ENCODE measurements around the gene LTK. TPM values are rescaled to one million over a fixed set of nuclear protein-coding genes. Genes with fewer than 3 reads are reported as not detected.
"Not testable (repeated sequence)": the region's sequence is repeated elsewhere in the genome, so short reads cannot be mapped to it uniquely, and the experiment has no call there.

Gene LTK
- total RNA-seq, 3 donors from 2014 or later (not counting 1 experiment from before 2014, with no cell fraction given), result 0.56 to 4.9 (median 1.7) TPM

DNA sequence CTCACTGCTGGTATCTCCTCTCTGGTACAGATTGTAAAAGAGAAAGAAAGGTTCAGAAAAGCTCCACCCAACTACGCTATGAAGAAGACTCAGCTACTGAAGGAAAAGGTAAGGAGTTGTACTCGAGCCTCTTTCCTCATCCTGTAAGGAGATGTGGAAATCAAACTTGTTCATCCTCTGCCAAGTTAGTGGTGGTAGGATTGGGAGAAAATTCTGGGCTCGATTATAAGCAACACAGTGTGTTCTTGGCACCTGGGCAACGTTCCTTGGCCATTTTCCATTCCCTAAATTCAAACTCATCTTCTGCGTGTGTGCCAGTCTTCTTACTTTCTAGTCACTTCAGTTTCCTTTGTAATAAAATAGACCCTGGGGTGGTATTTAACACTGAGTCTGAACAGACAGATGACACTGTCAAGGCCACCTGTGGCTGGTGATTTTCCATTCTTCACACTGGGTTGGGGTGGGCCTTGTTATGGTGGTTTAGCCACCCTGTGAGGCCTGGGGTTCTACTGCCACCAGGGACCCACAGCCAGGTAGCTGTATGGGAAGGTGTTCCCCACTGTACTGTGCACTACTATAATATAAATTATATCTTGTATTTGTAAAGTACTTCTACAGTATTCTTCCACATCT is 37.1 kb downstream of the LTK start:
- H3K4me1 Mint-ChIP-seq, result no peaks in the 10 kb centered on the region
- ATAC-seq (no peak), DNase-seq (no peak)
- Histone ChIP-seq H3K27me3 (ENCODE audit: control insufficient read depth, insufficient read depth, low read length) (no peaks in the 10 kb centered on the region), H3K4me1 (ENCODE audit: control insufficient read depth, insufficient read depth, low read length) (no peaks in the 10 kb centered on the region), H3K4me3 (ENCODE audit: low read length) (no peak overlapping the region), H3K9me3 (ENCODE audit: control insufficient read depth, insufficient read depth, low read length) (no peaks in the 10 kb centered on the region), H3K36me3 (ENCODE audit: control insufficient read depth, insufficient read depth, low read length) (peaks cover 74% of the 10 kb centered on the region), H3K27ac (ENCODE audit: low read length) (no peak overlapping the region)
- no peaks in the 10 kb centered on the region for H3K9me3 Mint-ChIP-seq
- TF ChIP-seq, protein P1, sequence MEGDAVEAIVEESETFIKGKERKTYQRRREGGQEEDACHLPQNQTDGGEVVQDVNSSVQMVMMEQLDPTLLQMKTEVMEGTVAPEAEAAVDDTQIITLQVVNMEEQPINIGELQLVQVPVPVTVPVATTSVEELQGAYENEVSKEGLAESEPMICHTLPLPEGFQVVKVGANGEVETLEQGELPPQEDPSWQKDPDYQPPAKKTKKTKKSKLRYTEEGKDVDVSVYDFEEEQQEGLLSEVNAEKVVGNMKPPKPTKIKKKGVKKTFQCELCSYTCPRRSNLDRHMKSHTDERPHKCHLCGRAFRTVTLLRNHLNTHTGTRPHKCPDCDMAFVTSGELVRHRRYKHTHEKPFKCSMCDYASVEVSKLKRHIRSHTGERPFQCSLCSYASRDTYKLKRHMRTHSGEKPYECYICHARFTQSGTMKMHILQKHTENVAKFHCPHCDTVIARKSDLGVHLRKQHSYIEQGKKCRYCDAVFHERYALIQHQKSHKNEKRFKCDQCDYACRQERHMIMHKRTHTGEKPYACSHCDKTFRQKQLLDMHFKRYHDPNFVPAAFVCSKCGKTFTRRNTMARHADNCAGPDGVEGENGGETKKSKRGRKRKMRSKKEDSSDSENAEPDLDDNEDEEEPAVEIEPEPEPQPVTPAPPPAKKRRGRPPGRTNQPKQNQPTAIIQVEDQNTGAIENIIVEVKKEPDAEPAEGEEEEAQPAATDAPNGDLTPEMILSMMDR (IDR thresholded peaks at IDR 0.05), result no peak
- no peak overlapping the region for H3K27ac Mint-ChIP-seq
- 90% methylated on average over 4 of the region's 5 CpGs for WGBS (ENCODE audit: insufficient coverage)
- intact Hi-C loops (cut with micrococcal nuclease), result no loop called here
- no peak overlapping the region for H3K4me3 Mint-ChIP-seq
- H3K36me3 Mint-ChIP-seq, result peaks cover 34% of the 10 kb centered on the region
- H3K27me3 Mint-ChIP-seq (ENCODE audit: low read depth in 2 of 2), result no peaks in the 10 kb centered on the region

DNA sequence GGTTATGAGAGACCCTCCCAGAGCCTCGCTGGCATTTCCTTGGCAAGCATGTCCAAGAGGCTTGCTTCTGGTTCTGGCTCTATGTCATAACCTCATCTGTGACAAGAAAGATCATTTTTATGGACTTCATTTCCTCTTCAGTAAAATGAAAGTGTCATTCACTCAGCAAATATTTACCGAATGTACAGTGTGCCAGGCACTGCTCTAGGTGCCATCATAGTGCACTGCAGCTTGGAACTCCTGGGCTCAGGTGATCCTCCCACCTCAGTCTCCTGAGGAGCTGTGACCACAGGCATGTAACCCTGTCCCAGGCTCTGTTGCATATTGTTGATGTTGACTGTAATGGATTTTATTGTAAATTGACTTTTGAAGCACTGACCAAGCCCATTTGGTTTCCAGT is 38.7 kb downstream of the LTK start:
- Histone ChIP-seq H3K4me1 (ENCODE audit: control insufficient read depth, insufficient read depth, low read length) (no peaks in the 10 kb centered on the region), H3K4me3 (ENCODE audit: low read length) (no peak overlapping the region), H3K9me3 (ENCODE audit: control insufficient read depth, insufficient read depth, low read length) (no peaks in the 10 kb centered on the region), H3K27ac (ENCODE audit: low read length) (no peak overlapping the region), H3K27me3 (ENCODE audit: control insufficient read depth, insufficient read depth, low read length) (no peaks in the 10 kb centered on the region), H3K36me3 (ENCODE audit: control insufficient read depth, insufficient read depth, low read length) (peaks cover 73% of the 10 kb centered on the region)
- WGBS (ENCODE audit: insufficient coverage), result 56% methylated on average over 2 of the region's 2 CpGs
- DNase-seq, result no peak
- H3K27me3 Mint-ChIP-seq (ENCODE audit: low read depth in 2 of 2), result no peaks in the 10 kb centered on the region
- H3K4me3 Mint-ChIP-seq, result no peak overlapping the region
- intact Hi-C loops (cut with micrococcal nuclease), result no loop called here
- H3K9me3 Mint-ChIP-seq, result no peaks in the 10 kb centered on the region
- peaks cover 23% of the 10 kb centered on the region for H3K36me3 Mint-ChIP-seq
- no peaks in the 10 kb centered on the region for H3K4me1 Mint-ChIP-seq
- TF ChIP-seq, protein P1 (IDR thresholded peaks at IDR 0.05), result no peak
- ATAC-seq, result no peak
- H3K27ac Mint-ChIP-seq, result no peak overlapping the region

DNA sequence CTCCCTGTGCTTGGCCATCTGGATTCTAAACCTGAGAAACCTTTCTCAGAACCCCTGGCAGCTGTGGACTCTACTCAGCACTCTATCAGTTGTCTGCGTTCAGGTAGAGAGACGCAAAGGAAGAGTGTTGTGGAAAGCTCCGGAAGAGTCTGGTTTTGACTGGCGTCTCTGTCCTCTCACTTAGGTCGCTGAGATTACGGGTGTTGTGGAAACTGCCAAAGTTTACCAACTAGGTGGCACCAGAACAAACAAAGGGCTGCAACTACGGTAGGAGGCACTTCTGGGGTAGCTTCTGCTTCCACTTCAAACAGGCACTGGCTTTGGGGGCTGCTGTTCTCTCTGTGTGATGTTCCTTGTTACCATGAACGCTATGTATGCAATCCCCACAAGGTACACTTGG is 39.2 kb downstream of the LTK start:
- Mint-ChIP-seq H3K27ac (no peak overlapping the region), H3K4me1 (no peaks in the 10 kb centered on the region), H3K36me3 (peaks cover 23% of the 10 kb centered on the region), H3K4me3 (no peak overlapping the region), H3K9me3 (no peaks in the 10 kb centered on the region), H3K27me3 (ENCODE audit: low read depth in 2 of 2) (no peaks in the 10 kb centered on the region)
- DNase-seq (no peak), ATAC-seq (no peak)
- Histone ChIP-seq H3K27me3 (ENCODE audit: control insufficient read depth, insufficient read depth, low read length) (no peaks in the 10 kb centered on the region), H3K4me1 (ENCODE audit: control insufficient read depth, insufficient read depth, low read length) (no peaks in the 10 kb centered on the region), H3K4me3 (ENCODE audit: low read length) (no peak overlapping the region), H3K27ac (ENCODE audit: low read length) (no peak overlapping the region), H3K9me3 (ENCODE audit: control insufficient read depth, insufficient read depth, low read length) (no peaks in the 10 kb centered on the region), H3K36me3 (ENCODE audit: control insufficient read depth, insufficient read depth, low read length) (peaks cover 73% of the 10 kb centered on the region)
- WGBS (ENCODE audit: insufficient coverage), result 87% methylated on average over 8 of the region's 8 CpGs
- TF ChIP-seq, protein P1 (IDR thresholded peaks at IDR 0.05), result no peak
- intact Hi-C loops (cut with micrococcal nuclease), result no loop called here

DNA sequence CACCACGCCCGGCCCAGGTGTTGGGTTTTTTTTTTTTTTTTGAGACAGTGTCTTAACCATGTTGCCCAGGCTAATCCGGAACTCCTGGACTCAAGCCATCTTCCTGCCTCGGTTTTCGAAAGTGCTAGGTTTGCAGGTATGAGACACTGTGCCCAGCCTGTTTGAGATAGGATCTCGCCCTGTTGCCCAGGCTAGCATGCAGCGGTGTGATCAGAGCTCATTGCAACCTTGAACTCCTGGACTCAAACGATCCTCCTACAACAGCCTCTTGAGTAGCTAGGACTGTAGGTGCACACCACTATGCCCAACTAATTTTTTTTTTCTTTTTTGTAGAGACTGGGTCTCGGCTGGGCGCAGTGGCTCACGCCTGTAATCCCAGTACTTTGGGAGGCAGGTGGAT is 40.2 kb downstream of the LTK start:
- no peaks in the 10 kb centered on the region for H3K27me3 Mint-ChIP-seq (ENCODE audit: low read depth in 2 of 2)
- no peaks in the 10 kb centered on the region for H3K9me3 Mint-ChIP-seq
- H3K4me3 ChIP-seq (ENCODE audit: low read length), result no peak overlapping the region
- H3K4me1 Mint-ChIP-seq, result no peaks in the 10 kb centered on the region
- H3K36me3 ChIP-seq (ENCODE audit: control insufficient read depth, insufficient read depth, low read length), result peaks cover 68% of the 10 kb centered on the region
- no peaks in the 10 kb centered on the region for H3K9me3 ChIP-seq (ENCODE audit: control insufficient read depth, insufficient read depth, low read length)
- WGBS (ENCODE audit: insufficient coverage), result 97% methylated on average over 11 of the region's 11 CpGs
- ATAC-seq (no peak), DNase-seq (no peak)
- H3K4me1 ChIP-seq (ENCODE audit: control insufficient read depth, insufficient read depth, low read length), result no peaks in the 10 kb centered on the region
- intact Hi-C loops (cut with micrococcal nuclease), result no loop called here
- no peak overlapping the region for H3K27ac ChIP-seq (ENCODE audit: low read length)
- no peaks in the 10 kb centered on the region for H3K27me3 ChIP-seq (ENCODE audit: control insufficient read depth, insufficient read depth, low read length)
- no peak overlapping the region for H3K27ac Mint-ChIP-seq
- H3K4me3 Mint-ChIP-seq, result no peak overlapping the region
- H3K36me3 Mint-ChIP-seq, result peaks cover 16% of the 10 kb centered on the region
- TF ChIP-seq, protein P1 (IDR thresholded peaks at IDR 0.05), result no peak

DNA sequence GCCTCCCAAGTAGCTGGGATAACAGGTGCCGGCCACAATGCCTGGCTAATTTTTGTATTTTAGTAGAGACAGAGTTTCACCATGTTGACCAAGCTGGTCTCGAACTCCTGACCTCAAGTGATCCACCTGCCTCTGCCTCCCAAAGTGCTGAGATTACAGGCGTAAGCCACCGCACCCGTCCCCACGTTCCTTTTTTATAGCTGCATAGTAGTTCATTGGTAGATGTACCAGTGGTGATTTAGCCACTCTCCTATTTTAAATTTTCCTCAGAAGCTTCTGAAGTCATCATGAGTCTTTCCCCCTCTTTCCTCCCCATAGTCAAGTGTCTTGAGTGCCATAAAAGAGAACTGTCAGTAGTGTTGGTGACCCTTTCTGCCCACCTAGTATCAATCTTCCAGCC is 44.0 kb downstream of the LTK start:
- not testable (repeated sequence) for H3K36me3 Mint-ChIP-seq; ATAC-seq; H3K4me3 ChIP-seq (ENCODE audit: low read length); H3K9me3 Mint-ChIP-seq; H3K27ac ChIP-seq (ENCODE audit: low read length); H3K27me3 Mint-ChIP-seq (ENCODE audit: low read depth in 2 of 2); H3K4me1 ChIP-seq (ENCODE audit: control insufficient read depth, insufficient read depth, low read length); H3K9me3 ChIP-seq (ENCODE audit: control insufficient read depth, insufficient read depth, low read length); H3K27me3 ChIP-seq (ENCODE audit: control insufficient read depth, insufficient read depth, low read length); H3K4me3 Mint-ChIP-seq; DNase-seq
- intact Hi-C loops (cut with micrococcal nuclease), result loop anchor here (5.0 to 10.0 kb wide), 4 partner anchors 115 to 433 kb away; no protein-coding TSS in a partner anchor
- peaks cover 53% of the 10 kb centered on the region for H3K36me3 ChIP-seq (ENCODE audit: control insufficient read depth, insufficient read depth, low read length)
- 98% methylated on average over 6 of the region's 6 CpGs for WGBS (ENCODE audit: insufficient coverage)
- peak overlapping the region in 1 of 2 donors; percentile 44 for H3K27ac Mint-ChIP-seq
- peaks cover 13 to 14% of the 10 kb centered on the region in 2 donors for H3K4me1 Mint-ChIP-seq

All from natural killer cell (primary cell).